ENCODE measurements around the gene RILPL1.

Gene RILPL1

GRCh38 chr12:123445388-123446332, 87.9 kb downstream of the RILPL1 start:
- DNase-seq (ENCODE audit: low read depth), result peak; percentile 90
- no peak overlapping the region for H3K4me3 ChIP-seq (replicated peaks; ENCODE audit: low read depth, low read length)
- TF ChIP-seq CTCF (IDR thresholded peaks at IDR 0.05; ENCODE audit: low read length, missing control alignments), result no peak

- DNase-seq (ENCODE audit: low read depth), result peak; percentile 86
- H3K4me3 ChIP-seq (replicated peaks; ENCODE audit: low read depth, low read length), result no peak overlapping the region
- TF ChIP-seq CTCF (IDR thresholded peaks at IDR 0.05; ENCODE audit: low read length, missing control alignments), result no peak
These were observed 89.2 kb downstream of the RILPL1 start for GRCh38 chr12:123444092-123445026.

GRCh38 chr12:123442774-123443173, 90.7 kb downstream of the RILPL1 start:
- no peak for TF ChIP-seq CTCF (IDR thresholded peaks at IDR 0.05; ENCODE audit: low read length, missing control alignments)
- no peak overlapping the region for H3K4me3 ChIP-seq (replicated peaks; ENCODE audit: low read depth, low read length)
- no peak for DNase-seq (ENCODE audit: low read depth)

GRCh38 chr12:123441523-123442164, 91.9 kb downstream of the RILPL1 start:
- TF ChIP-seq CTCF (IDR thresholded peaks at IDR 0.05; ENCODE audit: low read length, missing control alignments), result no peak
- DNase-seq (ENCODE audit: low read depth), result no peak
- no peak overlapping the region for H3K4me3 ChIP-seq (replicated peaks; ENCODE audit: low read depth, low read length)

GRCh38 chr12:123436017-123436964, 97.2 kb downstream of the RILPL1 start, which contains the start of gene RILPL2:
Gene RILPL2, minus strand, starts transcription at chr12:123436684. Its CDS starts 264 bp downstream, at chr12:123436420.
- DNase-seq (ENCODE audit: low read depth), result peak; percentile 88
- no peak for TF ChIP-seq CTCF (IDR thresholded peaks at IDR 0.05; ENCODE audit: low read length, missing control alignments)
- H3K4me3 ChIP-seq (replicated peaks; ENCODE audit: low read depth, low read length), result peak within 1 kb of the TSS; percentile 91
